GM23338 (cell line): ENCODE measurements around the gene MOV10. TPM values are rescaled to one million over a fixed set of nuclear protein-coding genes. Genes with fewer than 3 reads are reported as not detected.

Source experiments
- ATAC-seq: fragments of 200-7000 bp; cut with Tn5 transposase; 3 replicates; pipeline ENCODE4 v1.9.1; 2020
- DNase-seq: peaks from one replicate; pipeline ENCODE4 v3.0.0-alpha.2; 2015; ENCODE audit warnings: low spot score
- H2AFZ ChIP-seq: fragments of 200-600 bp; sonication (generic); 2 replicates; pipeline ENCODE4 v1.8.0; 2016; ENCODE audit warnings: antibody characterized with exemption, mild to moderate bottlenecking, moderate library complexity
- H3F3A ChIP-seq: fragments of 200-600 bp; sonication (generic); replicated peaks from 2 replicates; pipeline ENCODE4 v1.8.0; 2017; ENCODE audit warnings: antibody characterized with exemption, mixed run types, low read depth
- H3K27ac ChIP-seq: fragments of 200-600 bp; sonication (generic); 2 replicates; pipeline ENCODE4 v1.6.1; 2016; ENCODE audit warnings: low read depth
- H3K27me3 ChIP-seq: fragments of 200-600 bp; sonication (generic); 2 replicates; pipeline ENCODE4 v1.8.0; 2016; ENCODE audit warnings: mild to moderate bottlenecking, mixed run types, moderate library complexity; ENCODE audit not compliant: insufficient read depth
- H3K36me3 ChIP-seq: fragments of 200-600 bp; sonication (generic); 2 replicates; pipeline ENCODE4 v1.8.0; 2016; ENCODE audit warnings: mild to moderate bottlenecking; ENCODE audit not compliant: insufficient read depth
- H3K4me1 ChIP-seq: fragments of 200-600 bp; sonication (generic); 2 replicates; pipeline ENCODE4 v1.8.0; 2016; ENCODE audit warnings: mild to moderate bottlenecking, moderate library complexity; ENCODE audit not compliant: insufficient read depth
- H3K4me2 ChIP-seq: fragments of 200-600 bp; sonication (generic); 2 replicates; pipeline ENCODE4 v1.7.1; 2017; ENCODE audit warnings: mixed run types
- H3K4me3 ChIP-seq: fragments of 200-600 bp; sonication (generic); 2 replicates; pipeline ENCODE4 v1.6.1; 2016; ENCODE audit warnings: mixed run types
- H3K79me2 ChIP-seq: fragments of 200-600 bp; sonication (generic); replicated peaks from 2 replicates; pipeline ENCODE4 v1.8.0; 2017; ENCODE audit warnings: mild to moderate bottlenecking; ENCODE audit not compliant: insufficient read depth
- H3K9me2 ChIP-seq: fragments of 200-600 bp; sonication (generic); 2 replicates; pipeline ENCODE4 v1.8.0; 2017; ENCODE audit not compliant: insufficient read depth
- H4K20me1 ChIP-seq: fragments of 200-600 bp; sonication (generic); replicated peaks from 2 replicates; pipeline ENCODE4 v1.8.0; 2017; ENCODE audit warnings: mild to moderate bottlenecking; ENCODE audit not compliant: insufficient read depth
- H3K27ac Mint-ChIP-seq: 2 replicates; pipeline ENCODE4 v1.8.0; 2020; ENCODE audit warnings: inconsistent platforms, mild to moderate bottlenecking, moderate library complexity, mixed read lengths
- H3K27me3 Mint-ChIP-seq: 3 replicates; pipeline ENCODE4 v1.8.0; 2022; ENCODE audit warnings: low read depth, mild to moderate bottlenecking, moderate library complexity, mixed read lengths, inconsistent platforms; ENCODE audit not compliant: insufficient read depth, poor library complexity
- H3K36me3 Mint-ChIP-seq: 3 replicates; pipeline ENCODE4 v1.8.0; 2021; ENCODE audit warnings: low read depth, mild to moderate bottlenecking, inconsistent platforms, moderate library complexity, mixed read lengths
- H3K4me1 Mint-ChIP-seq: 3 replicates; pipeline ENCODE4 v1.8.0; 2020; ENCODE audit warnings: mild to moderate bottlenecking, inconsistent platforms, mixed read lengths
- H3K4me3 Mint-ChIP-seq: 3 replicates; pipeline ENCODE4 v1.8.0; 2021; ENCODE audit warnings: moderate library complexity, mild to moderate bottlenecking, inconsistent platforms, mixed read lengths
- H3K9me3 Mint-ChIP-seq: 3 replicates; pipeline ENCODE4 v1.8.0; 2020; ENCODE audit warnings: moderate library complexity, mild to moderate bottlenecking, inconsistent platforms, mixed read lengths
- EZH2 ChIP-seq: fragments of 200-600 bp; sonication (generic); IDR thresholded peaks from one replicate; pipeline ENCODE4 v1.8.0; 2017; ENCODE audit warnings: antibody characterized with exemption, mild to moderate bottlenecking, low read depth; ENCODE audit not compliant: unreplicated experiment
- JUNB ChIP-seq: IDR thresholded peaks from one replicate; pipeline ENCODE4 v1.6.1; 2016; ENCODE audit warnings: antibody characterized with exemption; ENCODE audit not compliant: unreplicated experiment
- NANOG ChIP-seq: IDR thresholded peaks from 2 replicates; pipeline ENCODE4 v1.6.1; 2016; ENCODE audit warnings: antibody characterized with exemption, borderline replicate concordance
- STAT1 ChIP-seq: IDR thresholded peaks from one replicate; pipeline ENCODE4 v1.6.1; 2016; ENCODE audit warnings: antibody characterized with exemption; ENCODE audit not compliant: unreplicated experiment
- ZNF114 ChIP-seq: fragments of 250-450 bp; sonication (Bioruptor Pico); IDR thresholded peaks from 2 replicates; pipeline ENCODE4 v1.5.0; 2020; ENCODE audit warnings: mild to moderate bottlenecking, moderate library complexity
- polyA plus RNA-seq: library from polyadenylated mRNA; unstranded; fragments of >200 nt; fragmentation: Nextera tagmentation; extraction: Ambion mirVana; gene quantifications from 2 replicates; pipeline ENCODE4 v1.2.1, GENCODE V29; 2016
- total RNA-seq: library from RNA; depleted of rRNA; stranded (reverse); fragments of >200 nt; shearing (Covaris generic); gene quantifications from 2 replicates; pipeline ENCODE4 v1.2.3, GENCODE V29; 2014
- TF ChIP-seq, protein P1 (sequence below): IDR thresholded peaks from one replicate; pipeline ENCODE4 v1.6.1; 2018; ENCODE audit warnings: antibody characterized with exemption; ENCODE audit not compliant: unreplicated experiment
- TF ChIP-seq, protein P2 (sequence below), 2 experiments: fragments of 200-600 bp in 1 of 2; sonication (generic) in 1 of 2; conservative IDR thresholded peaks; 2 replicates each; pipeline versions ENCODE4 v1.5.1 to v1.6.1; 2016 to 2017; ENCODE audit warnings: antibody characterized with exemption in 2 of 2, low read depth in 2 of 2, mild to moderate bottlenecking in 2 of 2, moderate library complexity in 1 of 2

Gene MOV10
- total and polyA plus RNA-seq, 2 experiments from 2014 or later: 53.6 to 77.6 TPM

DNA sequence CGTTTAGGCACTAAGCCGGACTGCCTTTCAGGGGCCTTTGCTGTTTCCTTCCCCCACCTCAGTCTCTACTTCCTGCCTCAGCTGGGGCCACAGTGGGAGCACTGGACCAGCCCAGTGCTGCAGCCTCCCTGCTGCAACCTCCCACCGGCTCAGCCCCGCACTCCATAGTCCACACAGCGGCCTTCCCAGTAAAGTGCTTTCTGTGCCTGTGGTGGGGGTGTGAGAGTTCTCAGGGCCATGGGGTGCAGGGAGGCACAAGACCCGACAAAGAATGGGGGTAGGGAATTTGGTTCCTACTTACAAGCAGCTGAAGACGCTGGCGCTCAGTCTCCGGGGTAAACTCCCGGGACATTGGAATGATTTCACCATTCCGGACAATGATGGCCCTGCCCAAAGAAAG, 37.2 kb downstream of the MOV10 start:
- Histone ChIP-seq H3K36me3 (no peaks in the 10 kb centered on the region; the same call in 1 of the 2 replicates), H3F3A (peaks cover 7% of the 10 kb centered on the region), H3K4me1 (peaks cover 35% of the 10 kb centered on the region), H3K4me3 (peak overlapping the region; percentile 23; the same call in 1 of the 2 replicates), H3K79me2 (no peaks in the 10 kb centered on the region), H4K20me1 (no peaks in the 10 kb centered on the region; the same call in 1 of the 2 replicates), H3K9me2 (no peaks in the 10 kb centered on the region), H3K4me2 (peak overlapping the region; percentile 64; the same call in 1 of the 2 replicates), H3K27ac (no peak overlapping the region), H2AFZ (no peak overlapping the region), H3K27me3 (peaks cover 34% of the 10 kb centered on the region)
- no peaks in the 10 kb centered on the region; the same call in 2 of the 3 replicates for H3K9me3 Mint-ChIP-seq
- no peak for DNase-seq
- no peak overlapping the region for H3K27ac Mint-ChIP-seq
- no peak overlapping the region for H3K4me3 Mint-ChIP-seq
- ATAC-seq: no peak
- H3K36me3 Mint-ChIP-seq: peaks cover 12% of the 10 kb centered on the region; the same call in 2 of the 3 replicates
- TF ChIP-seq JUNB: no peak
- TF ChIP-seq ZNF114 (CRISPR knock-in tag): no peak
- TF ChIP-seq NANOG: no peak
- TF ChIP-seq, protein P1, sequence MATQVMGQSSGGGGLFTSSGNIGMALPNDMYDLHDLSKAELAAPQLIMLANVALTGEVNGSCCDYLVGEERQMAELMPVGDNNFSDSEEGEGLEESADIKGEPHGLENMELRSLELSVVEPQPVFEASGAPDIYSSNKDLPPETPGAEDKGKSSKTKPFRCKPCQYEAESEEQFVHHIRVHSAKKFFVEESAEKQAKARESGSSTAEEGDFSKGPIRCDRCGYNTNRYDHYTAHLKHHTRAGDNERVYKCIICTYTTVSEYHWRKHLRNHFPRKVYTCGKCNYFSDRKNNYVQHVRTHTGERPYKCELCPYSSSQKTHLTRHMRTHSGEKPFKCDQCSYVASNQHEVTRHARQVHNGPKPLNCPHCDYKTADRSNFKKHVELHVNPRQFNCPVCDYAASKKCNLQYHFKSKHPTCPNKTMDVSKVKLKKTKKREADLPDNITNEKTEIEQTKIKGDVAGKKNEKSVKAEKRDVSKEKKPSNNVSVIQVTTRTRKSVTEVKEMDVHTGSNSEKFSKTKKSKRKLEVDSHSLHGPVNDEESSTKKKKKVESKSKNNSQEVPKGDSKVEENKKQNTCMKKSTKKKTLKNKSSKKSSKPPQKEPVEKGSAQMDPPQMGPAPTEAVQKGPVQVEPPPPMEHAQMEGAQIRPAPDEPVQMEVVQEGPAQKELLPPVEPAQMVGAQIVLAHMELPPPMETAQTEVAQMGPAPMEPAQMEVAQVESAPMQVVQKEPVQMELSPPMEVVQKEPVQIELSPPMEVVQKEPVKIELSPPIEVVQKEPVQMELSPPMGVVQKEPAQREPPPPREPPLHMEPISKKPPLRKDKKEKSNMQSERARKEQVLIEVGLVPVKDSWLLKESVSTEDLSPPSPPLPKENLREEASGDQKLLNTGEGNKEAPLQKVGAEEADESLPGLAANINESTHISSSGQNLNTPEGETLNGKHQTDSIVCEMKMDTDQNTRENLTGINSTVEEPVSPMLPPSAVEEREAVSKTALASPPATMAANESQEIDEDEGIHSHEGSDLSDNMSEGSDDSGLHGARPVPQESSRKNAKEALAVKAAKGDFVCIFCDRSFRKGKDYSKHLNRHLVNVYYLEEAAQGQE: no peak
- no peak for TF ChIP-seq STAT1
- TF ChIP-seq, protein P2, sequence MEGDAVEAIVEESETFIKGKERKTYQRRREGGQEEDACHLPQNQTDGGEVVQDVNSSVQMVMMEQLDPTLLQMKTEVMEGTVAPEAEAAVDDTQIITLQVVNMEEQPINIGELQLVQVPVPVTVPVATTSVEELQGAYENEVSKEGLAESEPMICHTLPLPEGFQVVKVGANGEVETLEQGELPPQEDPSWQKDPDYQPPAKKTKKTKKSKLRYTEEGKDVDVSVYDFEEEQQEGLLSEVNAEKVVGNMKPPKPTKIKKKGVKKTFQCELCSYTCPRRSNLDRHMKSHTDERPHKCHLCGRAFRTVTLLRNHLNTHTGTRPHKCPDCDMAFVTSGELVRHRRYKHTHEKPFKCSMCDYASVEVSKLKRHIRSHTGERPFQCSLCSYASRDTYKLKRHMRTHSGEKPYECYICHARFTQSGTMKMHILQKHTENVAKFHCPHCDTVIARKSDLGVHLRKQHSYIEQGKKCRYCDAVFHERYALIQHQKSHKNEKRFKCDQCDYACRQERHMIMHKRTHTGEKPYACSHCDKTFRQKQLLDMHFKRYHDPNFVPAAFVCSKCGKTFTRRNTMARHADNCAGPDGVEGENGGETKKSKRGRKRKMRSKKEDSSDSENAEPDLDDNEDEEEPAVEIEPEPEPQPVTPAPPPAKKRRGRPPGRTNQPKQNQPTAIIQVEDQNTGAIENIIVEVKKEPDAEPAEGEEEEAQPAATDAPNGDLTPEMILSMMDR (conservative IDR thresholded peaks at IDR 0.05; ENCODE audit: low read depth in 2 of 2): no peak
- peaks cover 43% of the 10 kb centered on the region for H3K27me3 Mint-ChIP-seq
- H3K4me1 Mint-ChIP-seq: peaks cover 49% of the 10 kb centered on the region

DNA sequence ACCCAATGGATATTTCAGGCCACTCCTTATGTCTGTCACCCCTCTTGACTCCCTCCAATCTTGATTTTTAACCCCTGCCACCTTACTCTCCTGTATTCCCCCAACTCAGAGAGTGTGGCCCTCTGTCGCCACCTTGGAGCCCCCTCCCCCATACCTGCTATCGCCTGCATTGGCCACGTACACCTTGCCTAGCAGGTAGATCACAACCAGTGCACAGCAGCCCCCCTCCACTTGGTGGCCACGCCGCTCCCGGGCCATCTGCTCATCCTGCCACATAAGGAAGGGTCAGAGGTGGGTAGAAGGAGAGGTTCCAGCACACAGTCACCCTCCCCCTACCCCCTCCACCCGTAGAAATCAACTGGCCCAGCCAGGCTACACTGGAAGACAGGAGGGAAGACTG, 37.7 kb downstream of the MOV10 start:
- no peaks in the 10 kb centered on the region for H3K9me2 ChIP-seq
- H4K20me1 ChIP-seq: no peaks in the 10 kb centered on the region; the same call in 1 of the 2 replicates
- Mint-ChIP-seq H3K36me3 (peaks cover 12% of the 10 kb centered on the region; the same call in 2 of the 3 replicates), H3K4me3 (no peak overlapping the region; the same call in 2 of the 3 replicates), H3K4me1 (peaks cover 52% of the 10 kb centered on the region), H3K27me3 (peaks cover 46% of the 10 kb centered on the region), H3K27ac (no peak overlapping the region), H3K9me3 (no peaks in the 10 kb centered on the region; the same call in 2 of the 3 replicates)
- H3F3A ChIP-seq: peaks cover 7% of the 10 kb centered on the region
- H3K27me3 ChIP-seq: peaks cover 34% of the 10 kb centered on the region
- no peak for TF ChIP-seq STAT1
- TF ChIP-seq EZH2: no peak
- no peak for TF ChIP-seq JUNB
- no peak for TF ChIP-seq ZNF114 (CRISPR knock-in tag)
- TF ChIP-seq NANOG: no peak
- TF ChIP-seq, protein P1: no peak
- DNase-seq: no peak
- no peak overlapping the region for H3K27ac ChIP-seq
- ATAC-seq: no peak
- peak overlapping the region; percentile 99; the same call in 1 of the 2 replicates for H3K4me2 ChIP-seq
- H3K4me3 ChIP-seq: no peak overlapping the region
- H3K4me1 ChIP-seq: peaks cover 35% of the 10 kb centered on the region
- no peaks in the 10 kb centered on the region; the same call in 1 of the 2 replicates for H3K36me3 ChIP-seq
- no peaks in the 10 kb centered on the region for H3K79me2 ChIP-seq
- no peak overlapping the region for H2AFZ ChIP-seq
